ENCODE data around the gene CHRNA7.

The CHRNA7 gene

GRCh38 chr15:32113224-32113623 is 82.9 kb downstream of the CHRNA7 start:
- intact Hi-C loops (cut with DNase I; ENCODE audit: low total_unique reads): no loop called here
- TF ChIP-seq, protein P1, sequence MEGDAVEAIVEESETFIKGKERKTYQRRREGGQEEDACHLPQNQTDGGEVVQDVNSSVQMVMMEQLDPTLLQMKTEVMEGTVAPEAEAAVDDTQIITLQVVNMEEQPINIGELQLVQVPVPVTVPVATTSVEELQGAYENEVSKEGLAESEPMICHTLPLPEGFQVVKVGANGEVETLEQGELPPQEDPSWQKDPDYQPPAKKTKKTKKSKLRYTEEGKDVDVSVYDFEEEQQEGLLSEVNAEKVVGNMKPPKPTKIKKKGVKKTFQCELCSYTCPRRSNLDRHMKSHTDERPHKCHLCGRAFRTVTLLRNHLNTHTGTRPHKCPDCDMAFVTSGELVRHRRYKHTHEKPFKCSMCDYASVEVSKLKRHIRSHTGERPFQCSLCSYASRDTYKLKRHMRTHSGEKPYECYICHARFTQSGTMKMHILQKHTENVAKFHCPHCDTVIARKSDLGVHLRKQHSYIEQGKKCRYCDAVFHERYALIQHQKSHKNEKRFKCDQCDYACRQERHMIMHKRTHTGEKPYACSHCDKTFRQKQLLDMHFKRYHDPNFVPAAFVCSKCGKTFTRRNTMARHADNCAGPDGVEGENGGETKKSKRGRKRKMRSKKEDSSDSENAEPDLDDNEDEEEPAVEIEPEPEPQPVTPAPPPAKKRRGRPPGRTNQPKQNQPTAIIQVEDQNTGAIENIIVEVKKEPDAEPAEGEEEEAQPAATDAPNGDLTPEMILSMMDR (IDR thresholded peaks at IDR 0.05): no peak
- no peak for DNase-seq

DNA sequence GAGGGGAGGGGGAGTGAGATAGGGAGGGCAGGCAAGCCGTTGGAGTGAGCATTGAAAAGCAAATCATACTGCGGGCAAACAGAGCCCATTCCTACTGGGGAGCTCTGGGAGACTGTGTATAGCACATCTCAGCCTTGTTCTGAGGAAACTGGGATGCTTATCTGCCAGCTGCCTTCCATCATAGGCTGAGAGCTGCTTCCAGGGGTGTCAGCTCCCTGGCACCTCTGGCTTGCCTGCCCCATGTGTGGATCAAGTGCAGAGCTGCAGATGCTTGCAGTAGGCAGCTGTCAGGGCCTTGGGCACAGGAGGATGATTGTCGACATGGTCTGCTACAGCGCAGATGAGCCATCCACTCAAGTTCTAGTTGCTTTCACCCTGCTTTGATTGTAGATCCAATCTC is 86.8 kb downstream of the CHRNA7 start:
- H3K9me3 ChIP-seq: no peaks in the 10 kb centered on the region
- H3K27ac ChIP-seq: no peak overlapping the region
- no peaks in the 10 kb centered on the region for H3K36me3 ChIP-seq
- intact Hi-C loops (cut with DNase I; ENCODE audit: low total_unique reads): no loop called here
- no peaks in the 10 kb centered on the region for H3K27me3 ChIP-seq
- H3K4me1 ChIP-seq: no peaks in the 10 kb centered on the region
- TF ChIP-seq, protein P1 (IDR thresholded peaks at IDR 0.05): no peak
- H3K4me3 ChIP-seq: no peak overlapping the region
- no peak for DNase-seq

More at GRCh38 chr15:32113224-32113623, 82.9 kb downstream of the CHRNA7 start:
- Histone ChIP-seq H3K4me1 (no peaks in the 10 kb centered on the region), H3K36me3 (no peaks in the 10 kb centered on the region), H3K27ac (no peak overlapping the region), H3K27me3 (peaks cover 0 to 3% of the 10 kb centered on the region in 2 donors), H3K9me3 (no peaks in the 10 kb centered on the region), H3K4me3 (no peak overlapping the region)

DNA sequence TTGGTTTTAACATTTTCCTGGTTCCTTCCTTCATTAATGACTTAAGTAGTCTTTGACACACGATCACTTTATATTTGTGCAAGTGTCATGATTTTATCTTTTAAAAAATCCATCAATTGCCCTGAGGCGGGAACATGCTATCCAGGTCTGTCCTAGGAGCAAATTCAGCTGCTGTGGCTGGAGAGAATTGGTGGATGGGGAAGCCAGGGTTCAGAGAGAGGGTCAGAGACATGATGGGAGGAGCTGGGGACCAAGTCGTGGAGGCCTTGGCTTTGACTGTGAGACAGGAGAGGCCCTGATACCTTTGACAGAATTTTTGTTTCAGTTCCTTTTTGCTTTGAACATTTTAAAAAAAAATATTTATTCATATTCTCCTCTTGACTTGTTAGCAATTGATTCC is 89.0 kb downstream of the CHRNA7 start:
- no peaks in the 10 kb centered on the region for H3K27me3 ChIP-seq
- H3K27ac ChIP-seq: no peak overlapping the region
- TF ChIP-seq, protein P1 (IDR thresholded peaks at IDR 0.05): no peak
- H3K36me3 ChIP-seq: no peaks in the 10 kb centered on the region
- intact Hi-C loops (cut with DNase I; ENCODE audit: low total_unique reads): no loop called here
- H3K9me3 ChIP-seq: no peaks in the 10 kb centered on the region
- H3K4me1 ChIP-seq: no peaks in the 10 kb centered on the region
- no peak overlapping the region for H3K4me3 ChIP-seq
- DNase-seq: no peak

GRCh38 chr15:32119694-32120330 is 89.5 kb downstream of the CHRNA7 start:
- no peak overlapping the region for H3K27ac ChIP-seq
- intact Hi-C loops (cut with DNase I; ENCODE audit: low total_unique reads): no loop called here
- no peaks in the 10 kb centered on the region for H3K27me3 ChIP-seq
- no peaks in the 10 kb centered on the region for H3K36me3 ChIP-seq
- TF ChIP-seq, protein P1 (IDR thresholded peaks at IDR 0.05): no peak
- no peaks in the 10 kb centered on the region for H3K4me1 ChIP-seq
- no peak overlapping the region for H3K4me3 ChIP-seq
- DNase-seq: no peak
- H3K9me3 ChIP-seq: no peaks in the 10 kb centered on the region

DNA sequence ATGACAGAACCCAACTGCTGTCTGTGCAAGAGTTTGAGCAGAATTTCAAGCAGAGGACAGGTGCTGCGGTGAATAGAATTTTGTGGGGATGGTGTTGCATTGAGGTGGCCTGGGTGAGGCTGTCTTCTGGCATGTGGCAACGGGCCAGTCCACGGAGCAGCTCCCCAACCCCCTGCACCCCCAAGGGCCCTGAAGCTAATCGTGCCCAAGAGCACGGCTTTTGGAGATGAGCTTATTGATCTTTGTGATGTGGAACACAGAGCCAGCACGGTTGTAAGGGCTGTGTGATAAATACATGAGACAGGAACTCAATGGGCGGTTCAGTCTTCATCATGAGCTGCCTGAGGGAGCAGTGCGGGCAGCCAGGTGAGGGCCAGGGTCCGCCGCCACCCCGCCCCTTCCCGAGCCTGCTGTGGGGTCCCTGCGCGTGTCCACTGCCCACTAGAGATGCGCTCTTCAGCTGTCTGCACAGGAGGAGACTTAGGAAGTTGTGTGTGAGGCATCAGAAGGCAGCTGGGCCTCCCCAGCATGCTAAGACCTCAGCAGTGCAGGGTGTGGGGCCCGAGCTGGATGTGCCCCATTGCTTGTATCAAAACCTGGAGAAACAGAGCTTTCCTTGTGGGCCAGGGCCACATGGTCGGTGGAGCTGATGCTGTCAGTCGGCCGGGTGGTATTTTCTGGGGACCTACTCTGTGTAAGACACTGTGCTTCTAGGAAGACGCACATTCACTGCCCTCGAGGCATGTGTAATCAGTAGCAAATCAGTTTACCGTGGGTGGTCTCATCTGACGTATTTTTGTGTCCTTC is 90.5 kb downstream of the CHRNA7 start:
- Histone ChIP-seq H3K4me1 (no peaks in the 10 kb centered on the region), H3K36me3 (no peaks in the 10 kb centered on the region), H3K27ac (no peak overlapping the region), H3K27me3 (no peaks in the 10 kb centered on the region), H3K9me3 (no peaks in the 10 kb centered on the region), H3K4me3 (no peak overlapping the region)
- DNase-seq: no peak
- TF ChIP-seq, protein P1 (IDR thresholded peaks at IDR 0.05): no peak
- intact Hi-C loops (cut with DNase I; ENCODE audit: low total_unique reads): no loop called here

Data from tibial artery (tissue), 4 donors.